Lung (tissue), 12 donors: Measurements from ENCODE around the gene FEN1. TPM values are rescaled to one million over a fixed set of nuclear protein-coding genes. Genes with fewer than 3 reads are reported as not detected.

Experiments used
- ATAC-seq: fragments of 200-7000 bp; cut with Tn5 transposase; one replicate; pipeline ENCODE4 v1.9.1; 2020; ENCODE audit warnings: moderate number of reproducible peaks; ENCODE audit not compliant: insufficient read depth, low FRiP score
- DNase-seq, 3 donors: peaks; one replicate each; pipeline ENCODE4 v3.0.0-alpha.2; 2013 to 2017
- H3K27ac ChIP-seq, 2 donors: one replicate each; pipeline ENCODE4 v1.5.1; 2013; ENCODE audit warnings: mild to moderate bottlenecking in 2 of 2, moderate library complexity in 2 of 2, control low read depth in 1 of 2, inconsistent platforms in 1 of 2, low read depth in 1 of 2, low read length in 1 of 2
- H3K27me3 ChIP-seq, 3 donors: one replicate each; pipeline ENCODE4 v1.5.1; 2013; ENCODE audit warnings: low read length in 2 of 3; ENCODE audit not compliant: control insufficient read depth in 3 of 3, insufficient read depth in 3 of 3
- H3K36me3 ChIP-seq, 4 donors: one replicate each; pipeline ENCODE4 v1.5.1; 2013; ENCODE audit warnings: low read length in 4 of 4, mild to moderate bottlenecking in 1 of 4, moderate library complexity in 1 of 4; ENCODE audit not compliant: control insufficient read depth in 4 of 4, insufficient read depth in 4 of 4
- H3K4me1 ChIP-seq, 5 donors: one replicate each; pipeline ENCODE4 v1.5.1; 2013; ENCODE audit warnings: low read length in 5 of 5, mild to moderate bottlenecking in 2 of 5, moderate library complexity in 1 of 5; ENCODE audit not compliant: control insufficient read depth in 5 of 5, insufficient read depth in 5 of 5
- H3K4me3 ChIP-seq: one replicate; pipeline ENCODE4 v1.5.1; 2013; ENCODE audit warnings: mild to moderate bottlenecking, control low read depth, moderate library complexity
- H3K9ac ChIP-seq, 2 donors: one replicate each; pipeline ENCODE4 v1.5.1; 2013; ENCODE audit warnings: low read length in 2 of 2, control low read depth in 1 of 2; ENCODE audit not compliant: insufficient read depth in 1 of 2
- H3K9me3 ChIP-seq, 4 donors: one replicate each; pipeline ENCODE4 v1.5.1; 2013; ENCODE audit warnings: low read length in 3 of 4, mild to moderate bottlenecking in 1 of 4, moderate library complexity in 1 of 4; ENCODE audit not compliant: control insufficient read depth in 4 of 4, insufficient read depth in 3 of 4
- CTCF ChIP-seq: IDR thresholded peaks from 2 replicates; pipeline ENCODE4 v1.5.1; 2012; ENCODE audit warnings: mild to moderate bottlenecking; ENCODE audit errors: control extremely low read depth, extremely low read depth
- WGBS, 2 donors: extraction: QIAGEN DNeasy Blood & Tissue Kit; methylation state at CpG; one replicate each; pipeline ENCODE4 v1.1.7; 2013; 5-methylcytosine and 5-hydroxymethylcytosine counted together
- polyA plus RNA-seq, 2 donors: library from polyadenylated mRNA; stranded (reverse); fragments of 200-250 nt; gene quantifications; one replicate each; pipeline ENCODE4 v1.2.1, GENCODE V29; 2013
- total RNA-seq, 2 donors: library from RNA; depleted of rRNA in 1 of 2; stranded (reverse); fragments of >200 nt in 1 of 2; gene quantifications; one replicate each; pipeline ENCODE4 v1.2.1, GENCODE V29; 2014 to 2021
- donor health status: control.
- donor health status: control.
- donor health status: Bipolar disorder and iron deficiency.
- donor health status: healthy.
- donor health status: DM: yes; HTN: yes; CAD: no.

FEN1 gene
- total and polyA plus RNA-seq, 4 donors, result 6.4 to 13.2 (median 10.2) TPM

GRCh38 chr11:61828629-61829407, 36.1 kb downstream of the FEN1 start:
- Histone ChIP-seq H3K9ac (peak overlapping the region in 1 of 2 donors; percentile 61), H3K4me3 (peak overlapping the region; percentile 54), H3K27ac (peak overlapping the region; percentile 27 to 87), H3K9me3 (peaks cover 0 to 1% (median 0%) of the 10 kb centered on the region in 4 donors), H3K4me1 (peaks cover 0 to 28% (median 10%) of the 10 kb centered on the region in 5 donors), H3K27me3 (no peaks in the 10 kb centered on the region), H3K36me3 (no peaks in the 10 kb centered on the region)
- 1% methylated on average over 50 to 55 of the region's 55 CpGs for WGBS, 2 donors
- peak; percentile 25 for TF ChIP-seq CTCF
- DNase-seq, result peak; percentile 50 to 67 (median 52)
- no peak for ATAC-seq

- WGBS, 2 donors, result 84 to 91% methylated on average over 4 of the region's 4 CpGs
- H3K4me1 ChIP-seq, result peaks cover 0 to 33% (median 14%) of the 10 kb centered on the region in 5 donors
- H3K27me3 ChIP-seq, result no peaks in the 10 kb centered on the region
- DNase-seq (no peak), ATAC-seq (no peak)
- no peak overlapping the region for H3K27ac ChIP-seq
- TF ChIP-seq CTCF, result no peak
- H3K4me3 ChIP-seq, result no peak overlapping the region
- no peak overlapping the region for H3K9ac ChIP-seq
- peaks cover 0 to 1% (median 0%) of the 10 kb centered on the region in 4 donors for H3K9me3 ChIP-seq
- H3K36me3 ChIP-seq, result no peaks in the 10 kb centered on the region
Measured at GRCh38 chr11:61829806-61830205, 37.1 kb downstream of the FEN1 start.

- ATAC-seq (no peak), DNase-seq (peak in 2 of 3 donors; percentile 54 to 57)
- peaks cover 0 to 33% (median 14%) of the 10 kb centered on the region in 5 donors for H3K4me1 ChIP-seq
- H3K36me3 ChIP-seq, result no peaks in the 10 kb centered on the region
- peak overlapping the region in 1 of 2 donors; percentile 18 for H3K27ac ChIP-seq
- H3K4me3 ChIP-seq, result no peak overlapping the region
- H3K9me3 ChIP-seq, result peaks cover 0 to 1% (median 0%) of the 10 kb centered on the region in 4 donors
- no peak for TF ChIP-seq CTCF
- H3K27me3 ChIP-seq, result no peaks in the 10 kb centered on the region
- H3K9ac ChIP-seq, result no peak overlapping the region
- WGBS, 2 donors, result 46 to 55% methylated on average over 8 of the region's 8 CpGs
Measured at GRCh38 chr11:61830237-61831105, 37.8 kb downstream of the FEN1 start.
